RWPE1 (cell line): ENCODE data around the gene BTN3A1.
A peak's percentile ranks its signal among the peaks of the same experiment; 100 is the strongest.

ENCODE experiments used
- CTCF ChIA-PET: fragments of 350-600 bp; sonication (Branson Sonifier 250); formaldehyde crosslinking; extraction: SDS; loops from one replicate; lab custom pipeline; 2021; lab: Yijun Ruan, JAX
- POLR2A ChIA-PET: fragments of 400-600 bp; formaldehyde crosslinking; extraction: SDS; loops from one replicate; lab custom pipeline; 2020; ENCODE audit warnings: antibody characterized with exemption; ENCODE audit not compliant: low non-redundant PET; lab: Yijun Ruan, JAX
- DNase-seq: peaks from one replicate; pipeline ENCODE4 v3.0.0; 2012; ENCODE audit warnings: low spot score
- H3K27ac ChIP-seq: fragments of 450-650 bp; 2 replicates; pipeline ENCODE4 v1.5.1; 2017
- CTCF ChIP-seq: fragments of 450-650 bp; conservative IDR thresholded peaks from 2 replicates; pipeline ENCODE4 v1.5.1; 2017; ENCODE audit warnings: low read depth, mild to moderate bottlenecking

Gene BTN3A1

DNA sequence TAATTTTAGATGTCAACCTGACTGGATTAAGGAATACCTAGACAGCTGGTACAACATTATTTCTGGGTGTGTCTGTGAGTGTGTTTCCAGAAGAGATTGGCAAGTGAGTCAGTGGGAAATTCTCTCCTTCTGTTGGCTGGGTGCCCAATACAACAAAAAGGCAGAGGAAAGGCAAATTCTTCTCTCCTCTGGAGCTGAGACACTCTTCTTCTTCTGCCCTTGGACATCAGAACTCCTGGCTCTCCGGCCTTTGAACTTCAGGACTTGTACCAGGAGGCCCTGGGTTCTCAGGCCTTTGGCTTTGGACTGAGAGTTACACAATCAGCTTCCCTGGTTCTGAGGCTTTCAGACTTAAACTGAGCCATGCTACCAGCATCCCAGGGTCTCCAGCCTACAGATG is 7.8 kb upstream of the BTN3A1 start:
- TF ChIP-seq CTCF = no peak
- DNase-seq = peak; percentile 48
- no peak overlapping the region; the same call in 1 of the 2 replicates for H3K27ac ChIP-seq
- CTCF ChIA-PET = interaction anchor here (2.1 kb wide), 1 partner anchor 53 kb away, joined by 7 read pairs; no protein-coding TSS in a partner anchor
- POLR2A ChIA-PET = no interaction called here

DNA sequence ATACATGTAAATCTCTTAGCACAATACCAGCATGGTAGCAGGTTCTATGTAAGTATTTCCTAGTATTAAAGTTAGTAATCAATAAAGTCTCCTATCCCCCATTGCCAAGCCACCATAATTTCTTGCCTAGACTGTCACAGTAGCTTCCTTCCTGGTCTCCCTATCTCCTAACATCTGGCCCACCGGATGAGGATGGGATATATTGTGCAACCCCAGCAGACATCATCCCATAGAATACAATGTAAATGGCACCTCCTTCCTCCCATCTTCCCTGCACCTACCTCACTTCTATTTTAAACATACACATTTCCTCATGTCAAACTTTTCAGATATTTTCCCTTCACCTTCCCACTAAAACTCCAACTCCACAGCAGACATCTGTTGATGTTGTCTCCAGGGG is 3.5 kb upstream of the BTN3A1 start:
- H3K27ac ChIP-seq = no peak overlapping the region
- no peak for DNase-seq
- no peak for TF ChIP-seq CTCF
- CTCF ChIA-PET = no interaction called here
- POLR2A ChIA-PET = no interaction called here

- CTCF ChIA-PET = no interaction called here
- no peak overlapping the region for H3K27ac ChIP-seq
- POLR2A ChIA-PET = no interaction called here
- no peak for DNase-seq
- no peak for TF ChIP-seq CTCF
These were observed 1.4 kb upstream of the BTN3A1 start for GRCh38 chr6:26400626-26401025.

- TF ChIP-seq CTCF = no peak
- peak overlapping the region; percentile 46; the same call in 1 of the 2 replicates for H3K27ac ChIP-seq
- POLR2A ChIA-PET = no interaction called here
- DNase-seq = no peak
- CTCF ChIA-PET = no interaction called here
These were observed 587 bp upstream of the BTN3A1 start for GRCh38 chr6:26401389-26401986.

GRCh38 chr6:26403893-26404292 is 1.8 kb downstream of the BTN3A1 start:
- ChIA-PET POLR2A (no interaction called here), CTCF (no interaction called here)
- H3K27ac ChIP-seq = no peak overlapping the region
- no peak for DNase-seq
- TF ChIP-seq CTCF = no peak

GRCh38 chr6:26404546-26404945 is 2.5 kb downstream of the BTN3A1 start:
- TF ChIP-seq CTCF = no peak
- DNase-seq = no peak
- H3K27ac ChIP-seq = no peak overlapping the region
- CTCF ChIA-PET = interaction anchor here (0.6 kb wide), 1 partner anchor 19 kb away, joined by 3 read pairs; no protein-coding TSS in a partner anchor
- POLR2A ChIA-PET = no interaction called here
